Keratinocyte (primary cell): ENCODE data around the gene TNFRSF25. TPM values are rescaled to one million over a fixed set of nuclear protein-coding genes. Genes with fewer than 3 reads are reported as not detected.

Source experiments
- DNase-seq: peaks from one replicate; pipeline ENCODE4 v3.0.0-alpha.2; 2011; ENCODE audit warnings: low read depth, missing footprints, low spot score
- FAIRE-seq: peaks from 2 replicates; lab custom pipeline; 2011; peaks lifted over from hg19 to GRCh38; lab: Jason Lieb, UNC
- H2AFZ ChIP-seq: 2 replicates; pipeline ENCODE4 v1.6.0; 2012; ENCODE audit warnings: low read length, control low read depth, inconsistent platforms; ENCODE audit not compliant: control insufficient read depth
- H3K27ac ChIP-seq: 2 replicates; pipeline ENCODE4 v1.5.1; 2011; ENCODE audit warnings: low read length; ENCODE audit not compliant: control insufficient read depth, insufficient read depth
- H3K27me3 ChIP-seq: 3 replicates; pipeline ENCODE4 v1.6.0; 2011; ENCODE audit warnings: low read length; ENCODE audit not compliant: control insufficient read depth, insufficient read depth; ENCODE audit errors: extremely low read depth
- H3K36me3 ChIP-seq, 2 experiments: 2 replicates in 1 of 2; 3 replicates in 1 of 2; pipeline ENCODE4 v1.5.1; 2011; ENCODE audit warnings: low read length in 2 of 2, mild to moderate bottlenecking in 1 of 2; ENCODE audit not compliant: control insufficient read depth in 2 of 2, insufficient read depth in 2 of 2; ENCODE audit errors: extremely low read depth in 1 of 2
- H3K4me1 ChIP-seq: 3 replicates; pipeline ENCODE4 v1.5.1; 2011; ENCODE audit warnings: low read length; ENCODE audit not compliant: control insufficient read depth, insufficient read depth; ENCODE audit errors: extremely low read depth
- H3K4me2 ChIP-seq: 3 replicates; pipeline ENCODE4 v1.6.0; 2011; ENCODE audit warnings: low read depth, low read length; ENCODE audit not compliant: control insufficient read depth, insufficient read depth; ENCODE audit errors: extremely low read depth
- H3K4me3 ChIP-seq, 3 experiments: fragments of 200-600 bp in 1 of 3; sonication (generic) in 1 of 3; 2 replicates in 2 of 3; 3 replicates in 1 of 3; pipeline ENCODE4 v1.5.1; 2011 to 2016; ENCODE audit warnings: low read length in 3 of 3, mild to moderate bottlenecking in 3 of 3, control low read depth in 2 of 3, inconsistent platforms in 1 of 3, low read depth in 1 of 3, mixed read lengths in 1 of 3, mixed run types in 1 of 3, moderate library complexity in 1 of 3; ENCODE audit not compliant: control insufficient read depth in 2 of 3, insufficient read depth in 2 of 3; ENCODE audit errors: extremely low read depth in 1 of 3
- H3K79me2 ChIP-seq: 2 replicates; pipeline ENCODE4 v1.6.0; 2012; ENCODE audit warnings: low read length; ENCODE audit not compliant: control insufficient read depth, insufficient read depth
- H3K9ac ChIP-seq: 3 replicates; pipeline ENCODE4 v1.6.0; 2011; ENCODE audit warnings: low read length; ENCODE audit not compliant: control insufficient read depth, insufficient read depth; ENCODE audit errors: extremely low read depth
- H3K9me1 ChIP-seq: 3 replicates; pipeline ENCODE4 v1.6.0; 2011; ENCODE audit warnings: low read length; ENCODE audit not compliant: control insufficient read depth, insufficient read depth; ENCODE audit errors: extremely low read depth
- H3K9me3 ChIP-seq: 2 replicates; pipeline ENCODE4 v1.5.1; 2012; ENCODE audit warnings: low read depth, low read length; ENCODE audit not compliant: control insufficient read depth
- H4K20me1 ChIP-seq: 3 replicates; pipeline ENCODE4 v1.6.0; 2011; ENCODE audit warnings: low read length; ENCODE audit not compliant: control insufficient read depth, insufficient read depth; ENCODE audit errors: extremely low read depth
- CTCF ChIP-seq, 3 experiments: IDR thresholded peaks in 1 of 3; conservative IDR thresholded peaks in 1 of 3; optimal IDR thresholded peaks in 1 of 3; 2 replicates in 2 of 3; 3 replicates in 1 of 3; pipeline versions ENCODE3 to v1.5.1; 2011; ENCODE audit warnings: low read length in 3 of 3, mild to moderate bottlenecking in 3 of 3, moderate library complexity in 2 of 3, control low read depth in 1 of 3, inconsistent platforms in 1 of 3; ENCODE audit not compliant: insufficient read depth in 2 of 3; ENCODE audit errors: extremely low read depth in 1 of 3
- EZH2 ChIP-seq: IDR thresholded peaks from one replicate; pipeline ENCODE4 v1.6.1; 2012; ENCODE audit warnings: inconsistent platforms, mild to moderate bottlenecking, low read length, moderate library complexity
- dilution Hi-C: fragments of 300-500 bp; cut with MboI; formaldehyde crosslinking; loops from one replicate; pipeline ENCODE4 v1.7.0; 2020; ENCODE audit warnings: low sequenced_read_pairs; ENCODE audit not compliant: extremely low pct_ligation_motif_present
- polyA plus RNA-seq, 5 experiments: library from polyadenylated mRNA; depleted of rRNA in 3 of 5; stranded (reverse) in 3 of 5; stranded (forward) in 1 of 5; unstranded in 1 of 5; fragments of >200 nt; gene quantifications; 1 replicate in 1 of 5; 2 replicates in 3 of 5; 3 replicates in 1 of 5; pipeline versions ENCODE4 v1.2.1 to v1.2.3, GENCODE V29; 2011 to 2012; ENCODE audit warnings: missing spikeins in 2 of 5, low read depth in 1 of 5, low replicate concordance in 1 of 5

Gene TNFRSF25
- polyA plus RNA-seq, 1 donor (not counting 4 experiments of a cell fraction or from before 2014, with no cell fraction given), result 12.4 TPM

DNA sequence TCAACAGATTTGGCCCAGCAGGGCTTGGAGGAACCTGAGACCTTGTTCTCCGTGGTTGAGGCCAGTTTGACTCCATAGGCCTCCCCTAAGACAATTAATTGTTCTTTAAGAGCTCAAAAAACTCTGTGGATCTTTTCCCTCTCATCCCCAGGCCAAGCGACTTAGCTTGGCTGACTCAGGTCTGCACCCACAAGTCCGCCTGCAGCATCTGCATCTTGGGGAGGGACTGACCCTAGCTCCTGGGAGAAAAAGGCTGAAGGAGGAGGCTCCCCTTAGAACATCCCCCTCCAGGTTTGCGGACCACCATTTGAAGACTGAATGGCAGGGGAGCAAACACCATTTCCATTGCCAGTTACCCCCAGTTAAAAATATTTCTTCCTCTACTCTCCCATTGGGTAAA lies 44.7 kb downstream of the TNFRSF25 start:
- H4K20me1 ChIP-seq, result no peaks in the 10 kb centered on the region
- H3K4me2 ChIP-seq, result no peak overlapping the region
- no peak overlapping the region for H3K9ac ChIP-seq
- no peaks in the 10 kb centered on the region for H3K36me3 ChIP-seq
- peaks cover 16% of the 10 kb centered on the region for H3K79me2 ChIP-seq
- H3K9me1 ChIP-seq, result no peaks in the 10 kb centered on the region
- peaks cover 68% of the 10 kb centered on the region for H3K4me1 ChIP-seq
- dilution Hi-C loops, result no loop called here
- no peak for DNase-seq
- no peak overlapping the region for H3K4me3 ChIP-seq
- TF ChIP-seq EZH2 (no peak), CTCF (optimal IDR thresholded peaks at IDR 0.05 in 1 of 3, IDR thresholded peaks at IDR 0.05 in 1 of 3, conservative IDR thresholded peaks at IDR 0.05 in 1 of 3; ENCODE audit: extremely low read depth in 1 of 3, insufficient read depth in 2 of 3, low read length in 3 of 3) (no peak)
- no peak overlapping the region for H3K27ac ChIP-seq
- no peak overlapping the region for H2AFZ ChIP-seq
- H3K27me3 ChIP-seq, result peaks cover 18% of the 10 kb centered on the region
- no peaks in the 10 kb centered on the region for H3K9me3 ChIP-seq
- FAIRE-seq, result no peak

- H2AFZ ChIP-seq, result no peak overlapping the region
- peak overlapping the region in 1 of 3 experiments; percentile 50 for H3K4me3 ChIP-seq
- peaks cover 18% of the 10 kb centered on the region for H3K27me3 ChIP-seq
- peak overlapping the region; percentile 83 for H3K4me2 ChIP-seq
- H4K20me1 ChIP-seq, result no peaks in the 10 kb centered on the region
- H3K9me1 ChIP-seq, result no peaks in the 10 kb centered on the region
- H3K9me3 ChIP-seq, result no peaks in the 10 kb centered on the region
- H3K9ac ChIP-seq, result peak overlapping the region; percentile 75
- H3K4me1 ChIP-seq, result peaks cover 68% of the 10 kb centered on the region
- H3K27ac ChIP-seq, result no peak overlapping the region
- no peak for DNase-seq
- dilution Hi-C loops, result no loop called here
- TF ChIP-seq EZH2 (no peak), CTCF (optimal IDR thresholded peaks at IDR 0.05 in 1 of 3, IDR thresholded peaks at IDR 0.05 in 1 of 3, conservative IDR thresholded peaks at IDR 0.05 in 1 of 3; ENCODE audit: extremely low read depth in 1 of 3, insufficient read depth in 2 of 3, low read length in 3 of 3) (no peak)
- no peak for FAIRE-seq
- H3K79me2 ChIP-seq, result peaks cover 16% of the 10 kb centered on the region
- no peaks in the 10 kb centered on the region for H3K36me3 ChIP-seq
Measured at GRCh38 chr1:6420454-6421042, 45.4 kb downstream of the TNFRSF25 start.
